Measurements from ENCODE around the gene RPL39L.

RPL39L gene

GRCh38 chr3:187073581-187074098 lies 65.7 kb downstream of the RPL39L start:
- no peak for DNase-seq
- H3K9me3 ChIP-seq, result no peaks in the 10 kb centered on the region

DNA sequence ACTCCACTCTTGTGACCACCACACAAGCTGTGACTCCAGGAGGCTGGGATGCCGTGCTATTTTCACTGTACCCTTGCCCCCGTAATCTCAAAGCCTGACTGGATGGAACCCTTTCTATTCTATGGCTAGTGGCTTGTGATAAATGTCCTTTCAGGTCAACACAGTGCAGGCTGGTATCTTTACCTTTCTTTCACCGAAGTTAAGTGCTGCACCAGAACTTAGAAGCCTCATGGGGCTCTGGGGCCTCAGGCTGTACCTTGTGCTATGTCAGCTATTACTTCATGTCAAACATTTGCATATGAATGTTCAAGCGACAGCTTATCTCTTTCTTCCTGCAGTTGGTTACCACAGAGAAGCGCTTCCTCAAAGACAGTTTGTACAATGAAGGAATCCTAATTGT lies 66.8 kb downstream of the RPL39L start:
- Histone ChIP-seq H3K4me1 (no peaks in the 10 kb centered on the region), H3K4me3 (no peak overlapping the region), H3K9me3 (no peaks in the 10 kb centered on the region), H3K36me3 (peaks cover 26 to 71% (median 54%) of the 10 kb centered on the region in 3 donors), H3K27me3 (no peaks in the 10 kb centered on the region), H3K27ac (no peak overlapping the region)
- no peak for DNase-seq
- intact Hi-C loops (cut with DNase I; ENCODE audit: low total_unique reads), result no loop called here
- TF ChIP-seq CTCF (IDR thresholded peaks at IDR 0.05), result no peak

More at GRCh38 chr3:187073581-187074098, 65.7 kb downstream of the RPL39L start:
- H3K27ac ChIP-seq, result no peak overlapping the region
- TF ChIP-seq CTCF (IDR thresholded peaks at IDR 0.05), result no peak
- no peaks in the 10 kb centered on the region for H3K4me1 ChIP-seq
- no peaks in the 10 kb centered on the region for H3K27me3 ChIP-seq
- peaks cover 27 to 81% (median 59%) of the 10 kb centered on the region in 3 donors for H3K36me3 ChIP-seq
- H3K4me3 ChIP-seq, result no peak overlapping the region
- intact Hi-C loops (cut with DNase I; ENCODE audit: low total_unique reads), result no loop called here

DNA sequence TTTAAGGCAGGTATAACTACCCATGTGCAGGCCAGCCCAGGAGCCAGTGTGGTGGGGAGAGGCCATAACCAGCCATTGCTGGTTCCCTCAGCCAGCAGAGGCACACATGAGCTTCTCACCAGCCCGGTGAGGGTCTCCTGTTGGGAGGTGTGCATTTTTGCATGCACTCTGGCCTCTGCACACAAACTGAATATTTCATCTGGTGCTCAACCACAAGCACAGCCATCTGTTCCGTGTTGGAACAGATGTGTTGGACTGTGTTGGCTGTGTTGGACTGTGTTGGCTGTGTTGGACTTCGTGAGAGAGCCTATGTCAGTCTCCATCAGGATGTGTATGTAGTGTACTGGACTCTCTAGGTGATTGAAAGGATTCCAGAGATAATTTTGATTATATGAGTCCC lies 67.2 kb downstream of the RPL39L start:
- H3K4me3 ChIP-seq, result no peak overlapping the region
- no peak overlapping the region for H3K27ac ChIP-seq
- H3K4me1 ChIP-seq, result no peaks in the 10 kb centered on the region
- peaks cover 22 to 67% (median 50%) of the 10 kb centered on the region in 3 donors for H3K36me3 ChIP-seq
- no peaks in the 10 kb centered on the region for H3K27me3 ChIP-seq
- TF ChIP-seq CTCF (IDR thresholded peaks at IDR 0.05), result no peak
- no peaks in the 10 kb centered on the region for H3K9me3 ChIP-seq
- intact Hi-C loops (cut with DNase I; ENCODE audit: low total_unique reads), result no loop called here
- DNase-seq, result no peak

Measured in tibial artery (tissue), 4 donors.